Lung (tissue), 12 donors: ENCODE measurements around the gene PSD. TPM values are rescaled to one million over a fixed set of nuclear protein-coding genes. Genes with fewer than 3 reads are reported as not detected.

Experiments used
- ATAC-seq: fragments of 200-7000 bp; cut with Tn5 transposase; one replicate; pipeline ENCODE4 v1.9.1; 2020; ENCODE audit warnings: moderate number of reproducible peaks; ENCODE audit not compliant: insufficient read depth, low FRiP score
- DNase-seq, 3 donors: peaks; one replicate each; pipeline ENCODE4 v3.0.0-alpha.2; 2013 to 2017
- H3K27ac ChIP-seq, 2 donors: one replicate each; pipeline ENCODE4 v1.5.1; 2013; ENCODE audit warnings: mild to moderate bottlenecking in 2 of 2, moderate library complexity in 2 of 2, control low read depth in 1 of 2, inconsistent platforms in 1 of 2, low read depth in 1 of 2, low read length in 1 of 2
- H3K27me3 ChIP-seq, 3 donors: one replicate each; pipeline ENCODE4 v1.5.1; 2013; ENCODE audit warnings: low read length in 2 of 3; ENCODE audit not compliant: control insufficient read depth in 3 of 3, insufficient read depth in 3 of 3
- H3K36me3 ChIP-seq, 4 donors: one replicate each; pipeline ENCODE4 v1.5.1; 2013; ENCODE audit warnings: low read length in 4 of 4, mild to moderate bottlenecking in 1 of 4, moderate library complexity in 1 of 4; ENCODE audit not compliant: control insufficient read depth in 4 of 4, insufficient read depth in 4 of 4
- H3K4me1 ChIP-seq, 5 donors: one replicate each; pipeline ENCODE4 v1.5.1; 2013; ENCODE audit warnings: low read length in 5 of 5, mild to moderate bottlenecking in 2 of 5, moderate library complexity in 1 of 5; ENCODE audit not compliant: control insufficient read depth in 5 of 5, insufficient read depth in 5 of 5
- H3K4me3 ChIP-seq: one replicate; pipeline ENCODE4 v1.5.1; 2013; ENCODE audit warnings: mild to moderate bottlenecking, control low read depth, moderate library complexity
- H3K9ac ChIP-seq, 2 donors: one replicate each; pipeline ENCODE4 v1.5.1; 2013; ENCODE audit warnings: low read length in 2 of 2, control low read depth in 1 of 2; ENCODE audit not compliant: insufficient read depth in 1 of 2
- H3K9me3 ChIP-seq, 4 donors: one replicate each; pipeline ENCODE4 v1.5.1; 2013; ENCODE audit warnings: low read length in 3 of 4, mild to moderate bottlenecking in 1 of 4, moderate library complexity in 1 of 4; ENCODE audit not compliant: control insufficient read depth in 4 of 4, insufficient read depth in 3 of 4
- CTCF ChIP-seq: IDR thresholded peaks from 2 replicates; pipeline ENCODE4 v1.5.1; 2012; ENCODE audit warnings: mild to moderate bottlenecking; ENCODE audit errors: control extremely low read depth, extremely low read depth
- WGBS, 2 donors: extraction: QIAGEN DNeasy Blood & Tissue Kit; methylation state at CpG; one replicate each; pipeline ENCODE4 v1.1.7; 2013; 5-methylcytosine and 5-hydroxymethylcytosine counted together
- polyA plus RNA-seq, 2 donors: library from polyadenylated mRNA; stranded (reverse); fragments of 200-250 nt; gene quantifications; one replicate each; pipeline ENCODE4 v1.2.1, GENCODE V29; 2013
- total RNA-seq, 2 donors: library from RNA; depleted of rRNA in 1 of 2; stranded (reverse); fragments of >200 nt in 1 of 2; gene quantifications; one replicate each; pipeline ENCODE4 v1.2.1, GENCODE V29; 2014 to 2021
- donor health status: control.
- donor health status: control.
- donor health status: Bipolar disorder and iron deficiency.
- donor health status: healthy.
- donor health status: DM: yes; HTN: yes; CAD: no.

PSD gene
- total and polyA plus RNA-seq, 4 donors, result 1.1 to 5.3 (median 3.2) TPM

GRCh38 chr10:102401735-102402511, 16.7 kb downstream of the PSD start:
- H3K27me3 ChIP-seq, result no peaks in the 10 kb centered on the region
- TF ChIP-seq CTCF, result no peak
- H3K9me3 ChIP-seq, result no peaks in the 10 kb centered on the region
- peaks cover 0 to 9% (median 5%) of the 10 kb centered on the region in 5 donors for H3K4me1 ChIP-seq
- H3K4me3 ChIP-seq, result no peak overlapping the region
- no peak overlapping the region for H3K9ac ChIP-seq
- DNase-seq (no peak), ATAC-seq (no peak)
- peaks cover 0 to 36% (median 9%) of the 10 kb centered on the region in 4 donors for H3K36me3 ChIP-seq
- WGBS, 2 donors, result 93 to 94% methylated on average over 17 to 18 of the region's 18 CpGs
- no peak overlapping the region for H3K27ac ChIP-seq

- 94 to 96% methylated on average over 8 of the region's 8 CpGs for WGBS, 2 donors
- Histone ChIP-seq H3K4me1 (peaks cover 0 to 15% (median 5%) of the 10 kb centered on the region in 5 donors), H3K9me3 (no peaks in the 10 kb centered on the region), H3K27me3 (no peaks in the 10 kb centered on the region), H3K36me3 (peaks cover 0 to 36% (median 9%) of the 10 kb centered on the region in 4 donors), H3K27ac (no peak overlapping the region), H3K4me3 (no peak overlapping the region), H3K9ac (no peak overlapping the region)
- TF ChIP-seq CTCF, result no peak
- DNase-seq (no peak), ATAC-seq (no peak)
These were observed 17.3 kb downstream of the PSD start for GRCh38 chr10:102401342-102401654.

- no peak for DNase-seq
- no peak overlapping the region for H3K4me3 ChIP-seq
- no peak for TF ChIP-seq CTCF
- 91 to 95% methylated on average over 20 to 22 of the region's 22 CpGs for whole genome bisulfite sequencing, 2 donors
- no peaks in the 10 kb centered on the region for H3K27me3 ChIP-seq
- H3K9me3 ChIP-seq, result no peaks in the 10 kb centered on the region
- peaks cover 0 to 16% (median 9%) of the 10 kb centered on the region in 5 donors for H3K4me1 ChIP-seq
- H3K27ac ChIP-seq, result no peak overlapping the region
- no peak for ATAC-seq
- H3K36me3 ChIP-seq, result peaks cover 0 to 36% (median 9%) of the 10 kb centered on the region in 4 donors
- H3K9ac ChIP-seq, result no peak overlapping the region
These were observed 17.8 kb downstream of the PSD start for GRCh38 chr10:102400598-102401341.
